ENCODE data around the gene ADORA1. TPM values are rescaled to one million over a fixed set of nuclear protein-coding genes. Genes with fewer than 3 reads are reported as not detected.

The ADORA1 gene
- total and polyA plus RNA-seq, 2 donors (not counting 3 experiments of a cell fraction or from before 2014, with no cell fraction given) = 0.15 TPM; not detected in 1

GRCh38 chr1:203126866-203127665 is 460 bp upstream of the ADORA1 start:
- no peak for TF ChIP-seq GATA2 (IDR thresholded peaks at IDR 0.05; ENCODE audit: insufficient read depth, insufficient read length, low read depth, low read length)
- no peak for TF ChIP-seq FOS (IDR thresholded peaks at IDR 0.05; ENCODE audit: borderline replicate concordance, insufficient read depth, low read length)
- no peak for TF ChIP-seq JUN (IDR thresholded peaks at IDR 0.05; ENCODE audit: borderline replicate concordance, insufficient read depth, insufficient read length, low read depth)
- TF ChIP-seq MYC (IDR thresholded peaks at IDR 0.05; ENCODE audit: low read depth, low read length) = no peak
- TF ChIP-seq EZH2 (IDR thresholded peaks at IDR 0.05; ENCODE audit: borderline replicate concordance, low read depth, low read length, severe bottlenecking) = no peak
- no peaks in the 10 kb centered on the region for H4K20me1 ChIP-seq (replicated peaks; ENCODE audit: control insufficient read depth, extremely low read depth, insufficient read depth, low read length)
- no peaks in the 10 kb centered on the region for H3K79me2 ChIP-seq (ENCODE audit: control insufficient read depth, insufficient read depth, low read length)
- CTCF ChIA-PET = interaction anchor here (0.6 to 3.8 kb wide), 12 partner anchors 9 to 1032 kb away, joined by 3 to 47 read pairs (median 5); partner anchors contain the start of gene MYOG
- H2AFZ ChIP-seq (ENCODE audit: low read depth, low read length) = no peak overlapping the region
- peaks cover 25 to 51% of the 10 kb centered on the region in 2 experiments for H3K27me3 ChIP-seq (ENCODE audit: control insufficient read depth in 2 of 2, insufficient read depth in 2 of 2, low read length in 2 of 2)
- no peaks in the 10 kb centered on the region for H3K36me3 ChIP-seq (ENCODE audit: control insufficient read depth in 2 of 2, extremely low read depth in 1 of 2, insufficient read depth in 2 of 2, low read length in 2 of 2)
- H3K4me2 ChIP-seq (ENCODE audit: insufficient read depth, low read length) = no peak overlapping the region
- dilution Hi-C loops (cut with MboI; ENCODE audit: extremely low pct_ligation_motif_present, low sequenced_read_pairs) = no loop called here
- no peak overlapping the region for H3K4me3 ChIP-seq (replicated peaks in 1 of 3; ENCODE audit: insufficient read depth in 1 of 3, low read depth in 1 of 3, low read length in 3 of 3)
- H3K27ac ChIP-seq (ENCODE audit: insufficient read depth, low read depth, low read length) = no peak overlapping the region
- no TSS peak for BruUV-seq (replicated peaks)
- no peak for FAIRE-seq
- no peaks in the 10 kb centered on the region for H3K9me1 ChIP-seq (replicated peaks; ENCODE audit: control insufficient read depth, extremely low read depth, insufficient read depth, low read length)
- POLR2A ChIA-PET = no interaction called here
- DNase-seq (ENCODE audit: low read depth, low spot score) = no peak
- H3K9me3 ChIP-seq (replicated peaks; ENCODE audit: control insufficient read depth, insufficient read depth, low read length) = no peaks in the 10 kb centered on the region
- peaks cover 4% of the 10 kb centered on the region for H3K4me1 ChIP-seq (ENCODE audit: control insufficient read depth, extremely low read depth, insufficient read depth, low read length)
- H3K9ac ChIP-seq (replicated peaks; ENCODE audit: extremely low read depth, insufficient read depth, low read length) = no peak overlapping the region
- intact Hi-C loops (cut with micrococcal nuclease) = no loop called here

DNA sequence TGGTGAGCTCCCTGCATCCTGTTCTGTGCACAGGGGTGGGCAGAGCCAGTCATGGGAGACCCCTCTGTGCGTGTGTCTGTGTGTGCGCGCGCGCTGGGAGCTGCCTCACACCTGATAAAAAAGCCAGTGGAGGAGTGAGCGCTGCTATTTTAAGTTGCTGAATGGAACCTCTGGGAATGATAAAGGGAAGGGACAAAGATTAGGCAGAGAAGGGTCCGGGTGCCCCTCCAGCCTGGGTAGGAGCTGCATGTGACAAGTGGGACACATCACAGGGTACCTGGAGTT is 847 bp downstream of the ADORA1 start:
- H3K9ac ChIP-seq (replicated peaks; ENCODE audit: extremely low read depth, insufficient read depth, low read length) = no peak overlapping the region
- H3K4me3 ChIP-seq (replicated peaks in 1 of 3; ENCODE audit: insufficient read depth in 1 of 3, low read depth in 1 of 3, low read length in 3 of 3) = no peak overlapping the region
- no peaks in the 10 kb centered on the region for H3K9me3 ChIP-seq (replicated peaks; ENCODE audit: control insufficient read depth, insufficient read depth, low read length)
- H4K20me1 ChIP-seq (replicated peaks; ENCODE audit: control insufficient read depth, extremely low read depth, insufficient read depth, low read length) = no peaks in the 10 kb centered on the region
- POLR2A ChIA-PET = no interaction called here
- BruUV-seq (replicated peaks) = no TSS peak
- H3K9me1 ChIP-seq (replicated peaks; ENCODE audit: control insufficient read depth, extremely low read depth, insufficient read depth, low read length) = no peaks in the 10 kb centered on the region
- H3K4me2 ChIP-seq (ENCODE audit: insufficient read depth, low read length) = no peak overlapping the region
- no peak for FAIRE-seq
- H3K4me1 ChIP-seq (ENCODE audit: control insufficient read depth, extremely low read depth, insufficient read depth, low read length) = peaks cover 4% of the 10 kb centered on the region
- H2AFZ ChIP-seq (ENCODE audit: low read depth, low read length) = no peak overlapping the region
- CTCF ChIA-PET = interaction anchor here (1.0 to 3.8 kb wide), 9 partner anchors 8 to 144 kb away, joined by 3 to 47 read pairs (median 5); partner anchors contain the start of gene MYOG
- TF ChIP-seq EZH2 (IDR thresholded peaks at IDR 0.05; ENCODE audit: borderline replicate concordance, low read depth, low read length, severe bottlenecking) (no peak), MYC (IDR thresholded peaks at IDR 0.05; ENCODE audit: low read depth, low read length) (no peak), JUN (IDR thresholded peaks at IDR 0.05; ENCODE audit: borderline replicate concordance, insufficient read depth, insufficient read length, low read depth) (no peak), FOS (IDR thresholded peaks at IDR 0.05; ENCODE audit: borderline replicate concordance, insufficient read depth, low read length) (no peak), POLR2AphosphoS5 (IDR thresholded peaks at IDR 0.05; ENCODE audit: insufficient read depth, low read depth, low read length) (no peak), POLR2A (IDR thresholded peaks at IDR 0.05; ENCODE audit: low read depth, low read length) (no peak), GATA2 (IDR thresholded peaks at IDR 0.05; ENCODE audit: insufficient read depth, insufficient read length, low read depth, low read length) (no peak), CTCF (IDR thresholded peaks at IDR 0.05; ENCODE audit: extremely low read depth in 1 of 2, insufficient read depth in 1 of 2, low read depth in 1 of 2, low read length in 2 of 2) (no peak), MAX (IDR thresholded peaks at IDR 0.05; ENCODE audit: insufficient read depth, insufficient read length) (no peak)
- H3K79me2 ChIP-seq (ENCODE audit: control insufficient read depth, insufficient read depth, low read length) = no peaks in the 10 kb centered on the region
- dilution Hi-C loops (cut with MboI; ENCODE audit: extremely low pct_ligation_motif_present, low sequenced_read_pairs) (no loop called here), intact Hi-C loops (cut with micrococcal nuclease) (no loop called here)
- H3K36me3 ChIP-seq (ENCODE audit: control insufficient read depth in 2 of 2, extremely low read depth in 1 of 2, insufficient read depth in 2 of 2, low read length in 2 of 2) = no peaks in the 10 kb centered on the region
- no peak overlapping the region for H3K27ac ChIP-seq (ENCODE audit: insufficient read depth, low read depth, low read length)
- DNase-seq (ENCODE audit: low read depth, low spot score) = no peak
- H3K27me3 ChIP-seq (ENCODE audit: control insufficient read depth in 2 of 2, insufficient read depth in 2 of 2, low read length in 2 of 2) = peaks cover 22 to 54% of the 10 kb centered on the region in 2 experiments
